Measurements from ENCODE around the gene RNF34. TPM values are rescaled to one million over a fixed set of nuclear protein-coding genes. Genes with fewer than 3 reads are reported as not detected.
A peak's percentile ranks its signal among the peaks of the same experiment; 100 is the strongest.

The RNF34 gene
- total RNA-seq (10 to 100 TPM; 16.8 to 48.4 (median 26.8) TPM), polyA plus RNA-seq (10 to 100 TPM; 13.3 to 29.5 (median 15.7) TPM)
- long read RNA-seq, donor 1, transcript RNF34-201 (6 exons, 2,066 nt), result major isoform, 5 of 13 reads
- long read RNA-seq, donor 1, partial matches to known transcripts, result 7 of 13 reads
- long read RNA-seq, donor 1, other reads (novel, unspliced or antisense), result 0 of 13 reads
- long read RNA-seq, donor 2, partial matches to known transcripts, result 0 of 2 reads
- long read RNA-seq, donor 2, other reads (novel, unspliced or antisense), result 0 of 2 reads
- long read RNA-seq, donor 3, partial matches to known transcripts, result 0 of 6 reads
- long read RNA-seq, donor 3, other reads (novel, unspliced or antisense), result 0 of 6 reads
- long read RNA-seq, donor 4, transcript RNF34-201 (6 exons, 2,066 nt), result major isoform, 13 of 16 reads
- long read RNA-seq, donor 4, partial matches to known transcripts, result 2 of 16 reads
- long read RNA-seq, donor 4, other reads (novel, unspliced or antisense), result 0 of 16 reads
- long read RNA-seq, donor 5, transcript RNF34-201 (6 exons, 2,066 nt), result major isoform, 37 of 46 reads
- long read RNA-seq, donor 5, partial matches to known transcripts, result 0 of 46 reads
- long read RNA-seq, donor 5, other reads (novel, unspliced or antisense), result 6 of 46 reads
- long read RNA-seq, donor 6, transcript RNF34-201 (6 exons, 2,066 nt), result major isoform, 9 of 13 reads
- long read RNA-seq, donor 6, partial matches to known transcripts, result 0 of 13 reads
- long read RNA-seq, donor 6, other reads (novel, unspliced or antisense), result 4 of 13 reads
- long read RNA-seq, donor 7, partial matches to known transcripts, result 0 of 2 reads
- long read RNA-seq, donor 7, other reads (novel, unspliced or antisense), result 0 of 2 reads
- long read RNA-seq, donor 8, transcript RNF34-201 (6 exons, 2,066 nt), result major isoform, 6 of 6 reads
- long read RNA-seq, donor 8, partial matches to known transcripts, result 0 of 6 reads
- long read RNA-seq, donor 8, other reads (novel, unspliced or antisense), result 0 of 6 reads
- long read RNA-seq, donor 9, transcript RNF34-201 (6 exons, 2,066 nt), result major isoform, 11 of 12 reads
- long read RNA-seq, donor 9, partial matches to known transcripts, result 0 of 12 reads
- long read RNA-seq, donor 9, other reads (novel, unspliced or antisense), result 0 of 12 reads
- long read RNA-seq, donor 10, partial matches to known transcripts, result 0 of 1 reads
- long read RNA-seq, donor 10, other reads (novel, unspliced or antisense), result 0 of 1 reads

- H3K4me1 ChIP-seq (replicated peaks in 1 of 2), result peaks cover 0 to 24% of the 10 kb centered on the region in 2 donors
- intact Hi-C loops (cut with DNase I), result no loop called here
- peak within 1 kb of the TSS; percentile 37 to 92 (median 71) for H3K4me3 ChIP-seq
- peaks cover 0 to 4% of the 10 kb centered on the region in 2 donors for H3K36me3 ChIP-seq (replicated peaks in 1 of 2)
- H3K9me3 ChIP-seq (replicated peaks in 1 of 3), result no peaks in the 10 kb centered on the region
- no peaks in the 10 kb centered on the region for H3K27me3 ChIP-seq
- peak within 1 kb of the TSS; percentile 43 to 96 (median 89) for H3K27ac ChIP-seq
- DNase-seq, result peak; percentile 98 to 99 (median 99)
- TF ChIP-seq POLR2A (IDR thresholded peaks at IDR 0.05) (peak; percentile 87 to 97), CTCF (IDR thresholded peaks at IDR 0.05) (no peak)
- WGBS, 4 donors, result 0 to 1% (median 0%) methylated on average over 11 to 77 of the region's 77 CpGs
Measured at GRCh38 chr12:121399391-121400331, at the start of gene RNF34. Gene RNF34, plus strand, starts transcription at chr12:121400118. Its CDS starts 95 bp downstream, at chr12:121400213.

- H3K4me3 ChIP-seq, result peak within 1 kb of the TSS; percentile 32 to 88 (median 82)
- intact Hi-C loops (cut with DNase I), result no loop called here
- no peaks in the 10 kb centered on the region for H3K9me3 ChIP-seq (replicated peaks in 1 of 3)
- 0 to 2% (median 0%) methylated on average over 15 to 49 of the region's 49 CpGs for whole genome bisulfite sequencing, 4 donors
- peaks cover 10 to 11% of the 10 kb centered on the region in 2 donors for H3K4me1 ChIP-seq (replicated peaks in 1 of 2)
- TF ChIP-seq POLR2A (IDR thresholded peaks at IDR 0.05) (peak; percentile 78 to 90), CTCF (IDR thresholded peaks at IDR 0.05) (no peak)
- peak within 1 kb of the TSS; percentile 17 to 86 (median 68) for H3K27ac ChIP-seq
- peak; percentile 92 to 99 (median 98) for DNase-seq
- H3K36me3 ChIP-seq (replicated peaks in 1 of 2), result peaks cover 0 to 6% of the 10 kb centered on the region in 2 donors
- H3K27me3 ChIP-seq, result no peaks in the 10 kb centered on the region
Measured at GRCh38 chr12:121351820-121352681, 47.9 kb upstream of the RNF34 start, which contains the start of gene ANAPC5. Gene ANAPC5, minus strand, starts transcription at chr12:121352411. Its CDS starts 71 bp downstream, at chr12:121352340.

GRCh38 chr12:121352682-121353018 lies 47.3 kb upstream of the RNF34 start:
- Histone ChIP-seq H3K36me3 (replicated peaks in 1 of 2) (no peaks in the 10 kb centered on the region), H3K4me1 (replicated peaks in 1 of 2) (peaks cover 10 to 11% of the 10 kb centered on the region in 2 donors), H3K4me3 (peak overlapping the region in 2 of 4 donors; percentile 32 to 79), H3K27me3 (no peaks in the 10 kb centered on the region), H3K27ac (peak overlapping the region in 2 of 5 donors; percentile 13 to 86), H3K9me3 (replicated peaks in 1 of 3) (no peaks in the 10 kb centered on the region)
- no peak for TF ChIP-seq CTCF (IDR thresholded peaks at IDR 0.05)
- no peak for TF ChIP-seq POLR2A (IDR thresholded peaks at IDR 0.05)
- no peak for DNase-seq
- intact Hi-C loops (cut with DNase I), result no loop called here
- 0 to 1% (median 1%) methylated on average over 1 to 12 of the region's 12 CpGs for WGBS, 4 donors
